Measurements from ENCODE around the gene TSEN15. TPM values are rescaled to one million over a fixed set of nuclear protein-coding genes. Genes with fewer than 3 reads are reported as not detected.

The TSEN15 gene
- total and polyA plus RNA-seq, 2 donors from 2014 or later: 24.7 to 25.6 TPM

- Histone ChIP-seq H3K4me1 (ENCODE audit: control insufficient read depth in 2 of 3, insufficient read depth in 2 of 3, low read depth in 1 of 3, low read length in 3 of 3) (no peaks in the 10 kb centered on the region), H3K9ac (ENCODE audit: low read length in 3 of 3) (no peak overlapping the region), H3K27me3 (ENCODE audit: control insufficient read depth, insufficient read depth, low read length) (no peaks in the 10 kb centered on the region), H3K36me3 (ENCODE audit: control insufficient read depth in 2 of 3, insufficient read depth in 3 of 3, low read length in 3 of 3) (no peaks in the 10 kb centered on the region), H3K27ac (ENCODE audit: low read depth in 2 of 2, low read length in 2 of 2) (no peak overlapping the region), H3K9me3 (ENCODE audit: control insufficient read depth in 2 of 3, insufficient read depth in 1 of 3, low read length in 3 of 3) (no peaks in the 10 kb centered on the region), H3K4me3 (ENCODE audit: low read length in 3 of 3) (no peak overlapping the region)
- DNase-seq (peak in 4 of 5 donors; percentile 64 to 94 (median 82)), FAIRE-seq (no peak)
- intact Hi-C loops (cut with DNase I): no loop called here
- TF ChIP-seq CTCF (IDR thresholded peaks at IDR 0.05; ENCODE audit: borderline replicate concordance, extremely low read depth, insufficient read depth): no peak
These were observed 28.9 kb upstream of the TSEN15 start for GRCh38 chr1:184022668-184023067.

- no peaks in the 10 kb centered on the region for H3K27me3 ChIP-seq (ENCODE audit: control insufficient read depth, insufficient read depth, low read length)
- intact Hi-C loops (cut with DNase I): no loop called here
- H3K9me3 ChIP-seq (ENCODE audit: control insufficient read depth in 2 of 3, insufficient read depth in 1 of 3, low read length in 3 of 3): no peaks in the 10 kb centered on the region
- no peaks in the 10 kb centered on the region for H3K4me1 ChIP-seq (ENCODE audit: control insufficient read depth in 2 of 3, insufficient read depth in 2 of 3, low read depth in 1 of 3, low read length in 3 of 3)
- peak in 1 of 5 donors; percentile 47 for DNase-seq
- H3K36me3 ChIP-seq (ENCODE audit: control insufficient read depth in 2 of 3, insufficient read depth in 3 of 3, low read length in 3 of 3): no peaks in the 10 kb centered on the region
- no peak for FAIRE-seq
- H3K4me3 ChIP-seq (ENCODE audit: low read length in 3 of 3): no peak overlapping the region
- no peak overlapping the region for H3K9ac ChIP-seq (ENCODE audit: low read length in 3 of 3)
- no peak overlapping the region for H3K27ac ChIP-seq (ENCODE audit: low read depth in 2 of 2, low read length in 2 of 2)
- no peak for TF ChIP-seq CTCF (IDR thresholded peaks at IDR 0.05; ENCODE audit: borderline replicate concordance, extremely low read depth, insufficient read depth)
These were observed 28.4 kb upstream of the TSEN15 start for GRCh38 chr1:184023171-184023570.

GRCh38 chr1:184025242-184025675, 26.3 kb upstream of the TSEN15 start:
- Histone ChIP-seq H3K4me3 (ENCODE audit: low read length in 3 of 3) (no peak overlapping the region), H3K4me1 (ENCODE audit: control insufficient read depth in 2 of 3, insufficient read depth in 2 of 3, low read depth in 1 of 3, low read length in 3 of 3) (no peaks in the 10 kb centered on the region), H3K36me3 (ENCODE audit: control insufficient read depth in 2 of 3, insufficient read depth in 3 of 3, low read length in 3 of 3) (no peaks in the 10 kb centered on the region), H3K9ac (ENCODE audit: low read length in 3 of 3) (no peak overlapping the region), H3K9me3 (ENCODE audit: control insufficient read depth in 2 of 3, insufficient read depth in 1 of 3, low read length in 3 of 3) (no peaks in the 10 kb centered on the region), H3K27ac (ENCODE audit: low read depth in 2 of 2, low read length in 2 of 2) (no peak overlapping the region), H3K27me3 (ENCODE audit: control insufficient read depth, insufficient read depth, low read length) (no peaks in the 10 kb centered on the region)
- TF ChIP-seq CTCF (IDR thresholded peaks at IDR 0.05; ENCODE audit: borderline replicate concordance, extremely low read depth, insufficient read depth): no peak
- DNase-seq (peak in 3 of 5 donors; percentile 28 to 69 (median 65)), FAIRE-seq (no peak)
- intact Hi-C loops (cut with DNase I): no loop called here
